Spinal cord (tissue), 10 donors: ENCODE data around the gene ARFRP1. TPM values are rescaled to one million over a fixed set of nuclear protein-coding genes. Genes with fewer than 3 reads are reported as not detected.

ENCODE experiments used
- DNase-seq, 6 donors: peaks; one replicate each; pipeline versions ENCODE4 v3.0.0 to v3.0.0-alpha.2; 2013 to 2015; ENCODE audit warnings: low spot score in 6 of 6, low read depth in 4 of 6
- H3K27ac ChIP-seq: one replicate; pipeline ENCODE4 v1.5.1; 2013; ENCODE audit warnings: low read depth, low read length, control low read depth
- H3K27me3 ChIP-seq: one replicate; pipeline ENCODE4 v1.6.1; 2013; ENCODE audit warnings: low read length; ENCODE audit not compliant: control insufficient read depth, insufficient read depth
- H3K36me3 ChIP-seq: one replicate; pipeline ENCODE4 v1.6.1; 2013; ENCODE audit warnings: low read length; ENCODE audit not compliant: control insufficient read depth, insufficient read depth
- H3K4me1 ChIP-seq: one replicate; pipeline ENCODE4 v1.6.1; 2013; ENCODE audit warnings: low read length; ENCODE audit not compliant: control insufficient read depth, insufficient read depth
- H3K4me3 ChIP-seq: one replicate; pipeline ENCODE4 v1.5.1; 2013; ENCODE audit warnings: low read depth, low read length, control low read depth
- H3K9me3 ChIP-seq: one replicate; pipeline ENCODE4 v1.6.1; 2013; ENCODE audit warnings: low read length; ENCODE audit not compliant: control insufficient read depth, insufficient read depth
- WGBS: methylation state at CpG from one replicate; pipeline ENCODE4 v1.1.5; 2013; ENCODE audit warnings: missing lambda C conversion rate; ENCODE audit not compliant: insufficient coverage; 5-methylcytosine and 5-hydroxymethylcytosine counted together
- polyA plus RNA-seq, 2 donors: library from polyadenylated mRNA; unstranded; fragments of 120-200 nt; gene quantifications; one replicate each; pipeline ENCODE4 v1.2.1, GENCODE V29; 2013; ENCODE audit not compliant: insufficient read length in 2 of 2
- total RNA-seq, 2 donors: library from RNA; depleted of rRNA in 1 of 2; stranded (reverse); fragments of 120-200 nt in 1 of 2; fragments of >200 nt in 1 of 2; gene quantifications; one replicate each; pipeline versions ENCODE4 v1.2.3 to v1.2.4, GENCODE V29; 2013 to 2014
- donor health status: healthy.

Gene ARFRP1
- total and polyA plus RNA-seq, 4 donors: 19.5 to 57.8 (median 49.3) TPM

- Histone ChIP-seq H3K9me3 (no peaks in the 10 kb centered on the region), H3K27ac (no peak overlapping the region), H3K4me3 (peak overlapping the region; percentile 1), H3K4me1 (peaks cover 25% of the 10 kb centered on the region), H3K27me3 (no peaks in the 10 kb centered on the region), H3K36me3 (peaks cover 97% of the 10 kb centered on the region)
- DNase-seq: no peak
- 67% methylated on average over 7 of the region's 7 CpGs for WGBS
Observed at GRCh38 chr20:63697357-63697867, 10.4 kb downstream of the ARFRP1 start.

GRCh38 chr20:63696628-63697356 is 11.0 kb downstream of the ARFRP1 start, which contains the start of gene TNFRSF6B:
TNFRSF6B (plus strand) TSS chr20:63696652; CDS start chr20:63696768, 116 bp downstream.
- 20% methylated on average over 52 of the region's 52 CpGs for WGBS
- peaks cover 25% of the 10 kb centered on the region for H3K4me1 ChIP-seq
- peaks cover 97% of the 10 kb centered on the region for H3K36me3 ChIP-seq
- no peaks in the 10 kb centered on the region for H3K27me3 ChIP-seq
- no peak within 1 kb of the TSS for H3K27ac ChIP-seq
- no peaks in the 10 kb centered on the region for H3K9me3 ChIP-seq
- peak within 1 kb of the TSS; percentile 1 for H3K4me3 ChIP-seq
- DNase-seq: peak in 1 of 6 donors; percentile 46

DNA sequence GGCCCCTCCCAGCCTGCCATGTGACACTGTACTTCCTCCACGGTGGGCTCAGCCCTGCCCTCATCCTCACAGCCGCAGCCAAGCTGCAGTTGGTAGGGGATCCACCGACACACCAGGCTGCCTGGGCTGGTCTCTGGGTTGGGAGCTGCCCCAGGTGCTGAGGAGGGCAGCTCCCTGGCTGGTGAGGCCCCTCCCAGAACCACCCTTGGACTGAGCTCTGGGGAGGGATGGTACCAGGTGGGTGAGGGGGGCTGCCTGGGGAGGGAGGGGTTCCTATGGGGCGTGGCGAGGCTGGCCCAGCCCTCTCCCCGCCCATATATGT is 11.5 kb downstream of the ARFRP1 start:
- Histone ChIP-seq H3K27me3 (no peaks in the 10 kb centered on the region), H3K9me3 (no peaks in the 10 kb centered on the region), H3K36me3 (peaks cover 97% of the 10 kb centered on the region), H3K4me1 (peaks cover 25% of the 10 kb centered on the region), H3K27ac (no peak overlapping the region), H3K4me3 (no peak overlapping the region)
- WGBS: 19% methylated on average over 6 of the region's 6 CpGs
- DNase-seq: no peak

GRCh38 chr20:63695424-63696305 is 12.1 kb downstream of the ARFRP1 start:
- Histone ChIP-seq H3K9me3 (no peaks in the 10 kb centered on the region), H3K36me3 (peaks cover 97% of the 10 kb centered on the region), H3K27me3 (no peaks in the 10 kb centered on the region), H3K4me3 (no peak overlapping the region), H3K4me1 (peaks cover 25% of the 10 kb centered on the region), H3K27ac (no peak overlapping the region)
- no peak for DNase-seq
- WGBS: 89% methylated on average over 24 of the region's 25 CpGs

DNA sequence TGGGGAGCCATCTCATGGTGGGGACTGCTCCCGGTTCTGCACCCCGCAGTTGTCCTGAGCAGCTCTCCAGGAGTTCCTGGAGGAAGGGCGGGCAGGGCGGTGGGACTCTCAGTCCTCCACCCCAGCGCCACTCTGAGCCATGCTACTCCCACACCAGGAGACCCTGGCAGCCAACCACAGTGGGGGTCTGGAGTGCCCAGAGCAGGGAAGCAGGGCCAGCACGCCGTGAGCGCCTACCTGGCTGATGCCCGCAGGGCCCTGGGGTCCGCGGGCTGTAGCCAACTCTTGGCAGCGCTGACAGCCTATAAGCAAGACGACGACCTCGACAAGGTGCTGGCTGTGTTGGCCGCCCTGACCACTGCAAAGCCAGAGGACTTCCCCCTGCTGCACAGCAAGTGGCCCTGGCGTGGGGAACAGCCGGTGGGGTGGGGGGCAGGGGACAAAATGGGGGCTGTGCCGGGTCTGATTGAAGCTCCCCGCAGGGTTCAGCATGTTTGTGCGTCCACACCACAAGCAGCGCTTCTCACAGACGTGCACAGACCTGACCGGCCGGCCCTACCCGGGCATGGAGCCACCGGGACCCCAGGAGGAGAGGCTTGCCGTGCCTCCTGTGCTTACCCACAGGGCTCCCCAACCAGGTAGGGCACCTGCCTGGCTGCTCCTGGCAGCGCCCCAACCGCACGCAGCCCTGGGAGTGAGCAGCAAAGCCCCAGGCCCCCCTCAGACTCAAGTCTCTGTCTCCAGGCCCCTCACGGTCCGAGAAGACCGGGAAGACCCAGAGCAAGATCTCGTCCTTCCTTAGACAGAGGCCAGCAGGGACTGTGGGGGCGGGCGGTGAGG is 13.0 kb downstream of the ARFRP1 start:
- no peaks in the 10 kb centered on the region for H3K27me3 ChIP-seq
- 93% methylated on average over 36 of the region's 37 CpGs for WGBS

DNA sequence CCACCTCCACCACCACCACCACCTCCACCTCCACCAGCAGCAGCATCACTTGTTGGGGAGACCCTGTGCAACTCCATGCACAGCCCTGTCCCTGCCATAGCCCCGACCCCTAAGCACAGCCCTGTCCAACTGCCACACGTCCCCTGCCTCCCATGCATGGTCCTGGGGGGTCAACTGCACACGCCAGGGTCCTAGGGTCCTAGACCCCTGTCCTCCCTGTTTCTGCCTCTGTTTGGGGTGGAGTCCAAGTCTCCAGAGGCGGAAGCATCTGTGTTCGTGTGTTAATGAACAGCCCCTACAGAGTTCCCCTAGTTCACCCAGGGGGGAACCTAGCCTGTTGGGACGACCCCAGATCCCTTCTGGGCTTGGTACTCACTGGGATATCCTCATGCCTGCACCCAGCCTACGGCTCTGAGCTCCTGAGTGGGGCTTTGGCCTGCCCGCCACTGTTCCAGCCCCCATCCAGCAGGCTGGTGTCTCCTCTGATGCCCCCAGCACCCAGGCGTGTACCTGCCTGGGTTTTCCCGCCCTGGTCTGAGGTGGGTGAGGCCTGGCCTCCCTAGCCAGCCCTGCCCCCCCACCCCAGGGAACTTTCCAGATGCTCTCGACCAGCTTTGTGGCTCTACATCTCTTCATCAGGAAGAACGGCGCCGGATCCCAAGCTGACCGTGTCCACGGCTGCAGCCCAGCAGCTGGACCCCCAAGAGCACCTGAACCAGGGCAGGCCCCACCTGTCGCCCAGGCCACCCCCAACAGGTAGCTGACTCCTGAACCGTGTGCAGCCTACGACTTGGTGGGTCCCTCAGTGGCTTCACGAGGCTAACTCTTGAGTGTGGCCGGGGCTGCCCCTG is 13.8 kb downstream of the ARFRP1 start:
- Histone ChIP-seq H3K9me3 (no peaks in the 10 kb centered on the region), H3K36me3 (peaks cover 97% of the 10 kb centered on the region), H3K4me3 (no peak overlapping the region), H3K27ac (no peak overlapping the region), H3K4me1 (peaks cover 23% of the 10 kb centered on the region), H3K27me3 (no peaks in the 10 kb centered on the region)
- DNase-seq: no peak
- 98% methylated on average over 21 of the region's 21 CpGs for WGBS

More for the DNA sequence above, 13.0 kb downstream of the ARFRP1 start:
- H3K4me1 ChIP-seq: peaks cover 25% of the 10 kb centered on the region
- no peak overlapping the region for H3K4me3 ChIP-seq
- H3K36me3 ChIP-seq: peaks cover 97% of the 10 kb centered on the region
- no peak overlapping the region for H3K27ac ChIP-seq
- no peak for DNase-seq
- H3K9me3 ChIP-seq: no peaks in the 10 kb centered on the region

DNA sequence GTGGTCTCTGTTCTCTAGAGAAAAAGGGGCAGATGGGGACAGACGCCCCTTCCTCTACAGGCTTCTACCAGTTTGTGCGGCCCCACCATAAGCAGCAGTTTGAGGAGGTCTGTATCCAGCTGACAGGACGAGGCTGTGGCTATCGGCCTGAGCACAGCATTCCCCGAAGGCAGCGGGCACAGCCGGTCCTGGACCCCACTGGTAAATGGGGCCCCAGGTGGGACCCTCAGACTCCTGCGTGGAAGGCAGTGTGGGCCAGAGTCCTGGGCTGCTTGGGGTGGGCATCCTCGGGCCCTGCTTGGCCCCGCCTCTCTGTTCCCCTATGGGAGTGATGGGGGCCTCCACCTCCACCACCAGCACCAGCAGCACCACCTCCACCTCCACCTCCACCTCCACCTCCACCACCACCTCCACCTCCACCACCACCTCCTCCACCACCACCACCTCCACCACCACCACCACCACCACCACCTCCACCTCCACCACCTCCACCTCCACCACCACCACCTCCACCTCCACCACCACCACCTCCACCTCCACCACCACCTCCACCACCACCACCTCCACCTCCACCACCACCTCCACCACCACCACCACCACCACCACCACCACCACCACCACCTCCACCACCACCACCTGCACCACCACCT is 14.6 kb downstream of the ARFRP1 start:
- Histone ChIP-seq H3K36me3 (peaks cover 97% of the 10 kb centered on the region), H3K9me3 (no peaks in the 10 kb centered on the region), H3K4me1 (peaks cover 24% of the 10 kb centered on the region), H3K4me3 (no peak overlapping the region), H3K27me3 (no peaks in the 10 kb centered on the region), H3K27ac (no peak overlapping the region)
- WGBS: 98% methylated on average over 8 of the region's 10 CpGs
- no peak for DNase-seq

GRCh38 chr20:63692436-63693082 is 15.2 kb downstream of the ARFRP1 start:
- peaks cover 22% of the 10 kb centered on the region for H3K4me1 ChIP-seq
- WGBS: 80% methylated on average over 14 of the region's 20 CpGs

More at GRCh38 chr20:63692436-63693082, 15.2 kb downstream of the ARFRP1 start:
- H3K27me3 ChIP-seq: no peaks in the 10 kb centered on the region
- peaks cover 97% of the 10 kb centered on the region for H3K36me3 ChIP-seq
- no peak overlapping the region for H3K4me3 ChIP-seq
- DNase-seq: no peak
- no peaks in the 10 kb centered on the region for H3K9me3 ChIP-seq
- H3K27ac ChIP-seq: no peak overlapping the region
